HFF-Myc (cell line): ENCODE results near the gene LRRTM4.
"Not testable (repeated sequence)": the region's sequence is repeated elsewhere in the genome, so short reads cannot be mapped to it uniquely, and the experiment has no call there.

Experiments
- DNase-seq: peaks from one replicate; pipeline ENCODE4 v3.0.0-alpha.2; 2011; ENCODE audit warnings: low read depth; ENCODE audit errors: extremely low read depth
- H3K4me3 ChIP-seq: replicated peaks from 2 replicates; pipeline ENCODE4 v1.5.1; 2011; ENCODE audit warnings: low read depth, mild to moderate bottlenecking, control low read depth, low read length
- CTCF ChIP-seq: IDR thresholded peaks from 2 replicates; pipeline ENCODE4 v1.5.1; 2012; ENCODE audit warnings: mild to moderate bottlenecking, low read depth, low read length, control low read depth; ENCODE audit errors: missing control alignments

LRRTM4 gene

GRCh38 chr2:77193858-77194448 lies 328.2 kb downstream of the LRRTM4 start:
- TF ChIP-seq CTCF: no peak
- H3K4me3 ChIP-seq: no peak overlapping the region
- DNase-seq: no peak

- H3K4me3 ChIP-seq: no peak overlapping the region
- no peak for TF ChIP-seq CTCF
- no peak for DNase-seq
Measured at GRCh38 chr2:77192811-77193289, 329.3 kb downstream of the LRRTM4 start.

- no peak for TF ChIP-seq CTCF
- no peak overlapping the region for H3K4me3 ChIP-seq
- no peak for DNase-seq
Measured at GRCh38 chr2:77191665-77192064, 330.5 kb downstream of the LRRTM4 start.

GRCh38 chr2:77190721-77191346 lies 331.3 kb downstream of the LRRTM4 start:
- TF ChIP-seq CTCF: no peak
- no peak overlapping the region for H3K4me3 ChIP-seq
- DNase-seq: no peak

- no peak overlapping the region for H3K4me3 ChIP-seq
- no peak for DNase-seq
- no peak for TF ChIP-seq CTCF
Measured at GRCh38 chr2:77185052-77185451, 337.1 kb downstream of the LRRTM4 start.

- no peak for TF ChIP-seq CTCF
- DNase-seq: no peak
- H3K4me3 ChIP-seq: no peak overlapping the region
Measured at GRCh38 chr2:77179297-77179696, 342.9 kb downstream of the LRRTM4 start.

GRCh38 chr2:77175266-77175780 lies 346.9 kb downstream of the LRRTM4 start:
- DNase-seq, H3K4me3 ChIP-seq: not testable (repeated sequence)
